GM23338 (cell line): ENCODE data around the gene ANKRD23. TPM values are rescaled to one million over a fixed set of nuclear protein-coding genes. Genes with fewer than 3 reads are reported as not detected.
A peak's percentile ranks its signal among the peaks of the same experiment; 100 is the strongest.

Experiments
- ATAC-seq: fragments of 200-7000 bp; cut with Tn5 transposase; 3 replicates; pipeline ENCODE4 v1.9.1; 2020
- DNase-seq: peaks from one replicate; pipeline ENCODE4 v3.0.0-alpha.2; 2015; ENCODE audit warnings: low spot score
- H2AFZ ChIP-seq: fragments of 200-600 bp; sonication (generic); 2 replicates; pipeline ENCODE4 v1.8.0; 2016; ENCODE audit warnings: antibody characterized with exemption, mild to moderate bottlenecking, moderate library complexity
- H3F3A ChIP-seq: fragments of 200-600 bp; sonication (generic); replicated peaks from 2 replicates; pipeline ENCODE4 v1.8.0; 2017; ENCODE audit warnings: antibody characterized with exemption, mixed run types, low read depth
- H3K27ac ChIP-seq: fragments of 200-600 bp; sonication (generic); 2 replicates; pipeline ENCODE4 v1.6.1; 2016; ENCODE audit warnings: low read depth
- H3K27me3 ChIP-seq: fragments of 200-600 bp; sonication (generic); 2 replicates; pipeline ENCODE4 v1.8.0; 2016; ENCODE audit warnings: mild to moderate bottlenecking, mixed run types, moderate library complexity; ENCODE audit not compliant: insufficient read depth
- H3K36me3 ChIP-seq: fragments of 200-600 bp; sonication (generic); 2 replicates; pipeline ENCODE4 v1.8.0; 2016; ENCODE audit warnings: mild to moderate bottlenecking; ENCODE audit not compliant: insufficient read depth
- H3K4me1 ChIP-seq: fragments of 200-600 bp; sonication (generic); 2 replicates; pipeline ENCODE4 v1.8.0; 2016; ENCODE audit warnings: mild to moderate bottlenecking, moderate library complexity; ENCODE audit not compliant: insufficient read depth
- H3K4me2 ChIP-seq: fragments of 200-600 bp; sonication (generic); 2 replicates; pipeline ENCODE4 v1.7.1; 2017; ENCODE audit warnings: mixed run types
- H3K4me3 ChIP-seq: fragments of 200-600 bp; sonication (generic); 2 replicates; pipeline ENCODE4 v1.6.1; 2016; ENCODE audit warnings: mixed run types
- H3K79me2 ChIP-seq: fragments of 200-600 bp; sonication (generic); replicated peaks from 2 replicates; pipeline ENCODE4 v1.8.0; 2017; ENCODE audit warnings: mild to moderate bottlenecking; ENCODE audit not compliant: insufficient read depth
- H3K9me2 ChIP-seq: fragments of 200-600 bp; sonication (generic); 2 replicates; pipeline ENCODE4 v1.8.0; 2017; ENCODE audit not compliant: insufficient read depth
- H4K20me1 ChIP-seq: fragments of 200-600 bp; sonication (generic); replicated peaks from 2 replicates; pipeline ENCODE4 v1.8.0; 2017; ENCODE audit warnings: mild to moderate bottlenecking; ENCODE audit not compliant: insufficient read depth
- H3K27ac Mint-ChIP-seq: 2 replicates; pipeline ENCODE4 v1.8.0; 2020; ENCODE audit warnings: inconsistent platforms, mild to moderate bottlenecking, moderate library complexity, mixed read lengths
- H3K27me3 Mint-ChIP-seq: 3 replicates; pipeline ENCODE4 v1.8.0; 2022; ENCODE audit warnings: low read depth, mild to moderate bottlenecking, moderate library complexity, mixed read lengths, inconsistent platforms; ENCODE audit not compliant: insufficient read depth, poor library complexity
- H3K36me3 Mint-ChIP-seq: 3 replicates; pipeline ENCODE4 v1.8.0; 2021; ENCODE audit warnings: low read depth, mild to moderate bottlenecking, inconsistent platforms, moderate library complexity, mixed read lengths
- H3K4me1 Mint-ChIP-seq: 3 replicates; pipeline ENCODE4 v1.8.0; 2020; ENCODE audit warnings: mild to moderate bottlenecking, inconsistent platforms, mixed read lengths
- H3K4me3 Mint-ChIP-seq: 3 replicates; pipeline ENCODE4 v1.8.0; 2021; ENCODE audit warnings: moderate library complexity, mild to moderate bottlenecking, inconsistent platforms, mixed read lengths
- H3K9me3 Mint-ChIP-seq: 3 replicates; pipeline ENCODE4 v1.8.0; 2020; ENCODE audit warnings: moderate library complexity, mild to moderate bottlenecking, inconsistent platforms, mixed read lengths
- CREB1 ChIP-seq: fragments of 250-450 bp; sonication (Bioruptor Pico); IDR thresholded peaks from 2 replicates; pipeline ENCODE4 v1.5.0; 2020; ENCODE audit warnings: low read depth, mild to moderate bottlenecking, moderate library complexity
- CTCF ChIP-seq, 2 experiments: fragments of 200-600 bp in 1 of 2; sonication (generic) in 1 of 2; conservative IDR thresholded peaks; 2 replicates each; pipeline versions ENCODE4 v1.5.1 to v1.6.1; 2016 to 2017; ENCODE audit warnings: antibody characterized with exemption in 2 of 2, low read depth in 2 of 2, mild to moderate bottlenecking in 2 of 2, moderate library complexity in 1 of 2
- ETS1 ChIP-seq: IDR thresholded peaks from 2 replicates; pipeline ENCODE4 v1.6.1; 2016; ENCODE audit warnings: antibody characterized with exemption
- EZH2phosphoT487 ChIP-seq: fragments of 200-600 bp; sonication (generic); IDR thresholded peaks from one replicate; pipeline ENCODE4 v1.8.1; 2018; ENCODE audit warnings: antibody characterized with exemption; ENCODE audit not compliant: unreplicated experiment
- JUNB ChIP-seq: IDR thresholded peaks from one replicate; pipeline ENCODE4 v1.6.1; 2016; ENCODE audit warnings: antibody characterized with exemption; ENCODE audit not compliant: unreplicated experiment
- POLR2AphosphoS5 ChIP-seq: IDR thresholded peaks from 2 replicates; pipeline ENCODE4 v1.6.1; 2016; ENCODE audit warnings: antibody characterized with exemption, low read depth
- REST ChIP-seq: IDR thresholded peaks from one replicate; pipeline ENCODE4 v1.6.1; 2018; ENCODE audit warnings: antibody characterized with exemption; ENCODE audit not compliant: unreplicated experiment
- STAT1 ChIP-seq: IDR thresholded peaks from one replicate; pipeline ENCODE4 v1.6.1; 2016; ENCODE audit warnings: antibody characterized with exemption; ENCODE audit not compliant: unreplicated experiment
- ZNF114 ChIP-seq: fragments of 250-450 bp; sonication (Bioruptor Pico); IDR thresholded peaks from 2 replicates; pipeline ENCODE4 v1.5.0; 2020; ENCODE audit warnings: mild to moderate bottlenecking, moderate library complexity
- polyA plus RNA-seq: library from polyadenylated mRNA; unstranded; fragments of >200 nt; fragmentation: Nextera tagmentation; extraction: Ambion mirVana; gene quantifications from 2 replicates; pipeline ENCODE4 v1.2.1, GENCODE V29; 2016
- total RNA-seq: library from RNA; depleted of rRNA; stranded (reverse); fragments of >200 nt; shearing (Covaris generic); gene quantifications from 2 replicates; pipeline ENCODE4 v1.2.3, GENCODE V29; 2014

ANKRD23 gene
- total and polyA plus RNA-seq, 2 experiments from 2014 or later = 4.0 to 5.0 TPM

GRCh38 chr2:96817882-96818281, 25.9 kb downstream of the ANKRD23 start:
- Mint-ChIP-seq H3K4me3 (peak overlapping the region; percentile 83), H3K27me3 (peaks cover 18% of the 10 kb centered on the region), H3K9me3 (no peaks in the 10 kb centered on the region), H3K27ac (no peak overlapping the region), H3K4me1 (peaks cover 40% of the 10 kb centered on the region), H3K36me3 (peaks cover 36% of the 10 kb centered on the region)
- Histone ChIP-seq H3K4me3 (peak overlapping the region; percentile 88), H2AFZ (no peak overlapping the region), H3K4me1 (peaks cover 21% of the 10 kb centered on the region), H3K27me3 (no peaks in the 10 kb centered on the region), H3K27ac (no peak overlapping the region), H3K9me2 (no peaks in the 10 kb centered on the region), H3K4me2 (peak overlapping the region; percentile 96), H4K20me1 (peaks cover 45% of the 10 kb centered on the region), H3K36me3 (no peaks in the 10 kb centered on the region; the same call in 1 of the 2 replicates), H3K79me2 (peaks cover 59% of the 10 kb centered on the region), H3F3A (peaks cover 6% of the 10 kb centered on the region; the same call in 1 of the 2 replicates)
- no peak for ATAC-seq
- TF ChIP-seq JUNB (no peak), REST (no peak), CREB1 (CRISPR knock-in tag) (no peak), STAT1 (no peak), ZNF114 (no peak), EZH2phosphoT487 (no peak)
- DNase-seq = no peak

GRCh38 chr2:96816836-96817702, 26.8 kb downstream of the ANKRD23 start:
- peaks cover 40% of the 10 kb centered on the region for H3K4me1 Mint-ChIP-seq
- peaks cover 51% of the 10 kb centered on the region for H3K79me2 ChIP-seq
- H3K27me3 ChIP-seq = no peaks in the 10 kb centered on the region
- peaks cover 38% of the 10 kb centered on the region for H4K20me1 ChIP-seq
- H2AFZ ChIP-seq = no peak overlapping the region
- H3K27ac ChIP-seq = no peak overlapping the region
- peaks cover 6% of the 10 kb centered on the region; the same call in 1 of the 2 replicates for H3F3A ChIP-seq
- H3K9me3 Mint-ChIP-seq = no peaks in the 10 kb centered on the region
- peak; percentile 27; the same call in 2 of the 3 replicates for ATAC-seq
- H3K4me3 ChIP-seq = peak overlapping the region; percentile 88
- no peak for TF ChIP-seq CREB1 (CRISPR knock-in tag)
- TF ChIP-seq REST = no peak
- no peak for TF ChIP-seq CTCF (conservative IDR thresholded peaks at IDR 0.05; ENCODE audit: low read depth in 2 of 2)
- no peak for TF ChIP-seq ETS1
- no peak for TF ChIP-seq JUNB
- 0 out of 2 replicates have a peak, but pooled peaks have one; percentile 10 for TF ChIP-seq POLR2AphosphoS5
- TF ChIP-seq STAT1 = no peak
- H3K27me3 Mint-ChIP-seq = peaks cover 16% of the 10 kb centered on the region
- H3K36me3 Mint-ChIP-seq = peaks cover 33% of the 10 kb centered on the region
- H3K27ac Mint-ChIP-seq = no peak overlapping the region
- peaks cover 21% of the 10 kb centered on the region for H3K4me1 ChIP-seq
- DNase-seq = peak; percentile 34
- H3K4me2 ChIP-seq = peak overlapping the region; percentile 96
- no peaks in the 10 kb centered on the region; the same call in 1 of the 2 replicates for H3K36me3 ChIP-seq
- H3K4me3 Mint-ChIP-seq = peak overlapping the region; percentile 83
- H3K9me2 ChIP-seq = no peaks in the 10 kb centered on the region
